Stimulated activated CD8-positive, alpha-beta memory T cell treated with anti-CD3 and anti-CD28 coated beads, Interleukin-2, amount 100 ng/mL, for 1 hour (primary cell): ENCODE data around the gene EFCAB3.
"Not testable (repeated sequence)": the region's sequence is repeated elsewhere in the genome, so short reads cannot be mapped to it uniquely, and the experiment has no call there.

Experiments used
- DNase-seq, 2 donors: peaks; one replicate each; pipeline ENCODE4 v3.0.0-alpha.2; 2020; ENCODE audit warnings: low read depth in 2 of 2

Gene EFCAB3

GRCh38 chr17:62464422-62464821 is 84.1 kb downstream of the EFCAB3 start:
- DNase-seq: not testable (repeated sequence)

DNA sequence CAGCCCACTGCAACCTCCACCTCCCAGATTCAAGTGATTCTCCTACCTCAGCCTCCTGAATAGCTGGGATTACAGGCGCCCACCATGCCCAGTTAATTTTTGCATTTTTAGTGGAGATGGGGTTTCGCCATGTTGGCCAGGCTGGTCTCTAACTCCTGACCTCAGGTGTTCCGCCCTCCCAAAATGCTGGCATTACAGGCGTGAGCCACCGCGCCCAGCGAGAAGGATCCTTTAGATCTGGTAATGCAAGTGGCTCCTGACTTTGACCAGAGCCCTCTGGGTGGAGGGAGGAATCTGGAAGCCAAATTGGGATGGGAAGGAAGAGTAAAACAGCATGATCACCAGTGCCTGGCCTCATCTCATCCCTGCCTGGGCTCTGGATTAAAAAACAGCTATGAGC is 84.9 kb downstream of the EFCAB3 start:
- not testable (repeated sequence) for DNase-seq
